ENCODE measurements around the gene MEFV.

- TF ChIP-seq CTCF (IDR thresholded peaks at IDR 0.05) (no peak), ZFX (IDR thresholded peaks at IDR 0.05; ENCODE audit: borderline replicate concordance) (no peak)
Measured at GRCh38 chr16:3242709-3243108, 13.7 kb downstream of the MEFV start.

All from 22Rv1 (cell line).